Body of pancreas (tissue), 4 donors: ENCODE measurements around the gene DMD. TPM values are rescaled to one million over a fixed set of nuclear protein-coding genes. Genes with fewer than 3 reads are reported as not detected.

Experiments
- ATAC-seq: fragments of 150-250 bp; one replicate; pipeline ENCODE4 v1.9.1; 2016
- DNase-seq, 4 donors: peaks; one replicate each; pipeline ENCODE4 v3.0.0-alpha.2; 2019
- H3K27ac ChIP-seq, 4 donors: fragments of 200-600 bp; sonication (generic); 1 replicate in 3 of 4; 2 replicates in 1 of 4; pipeline versions ENCODE4 v1.5.1 to v1.6.1; 2016 to 2019; ENCODE audit warnings: mild to moderate bottlenecking in 1 of 4, mixed read lengths in 1 of 4, moderate library complexity in 1 of 4
- H3K27me3 ChIP-seq, 2 donors: fragments of 200-600 bp; sonication (generic); one replicate each; pipeline ENCODE4 v1.6.0; 2016; ENCODE audit warnings: mild to moderate bottlenecking in 1 of 2
- H3K36me3 ChIP-seq, 2 donors: fragments of 200-600 bp; sonication (generic); replicated peaks in 1 of 2; 2 replicates each; pipeline ENCODE4 v1.5.1; 2016; ENCODE audit warnings: low read depth in 2 of 2; ENCODE audit not compliant: insufficient read depth in 1 of 2
- H3K4me1 ChIP-seq: fragments of 200-600 bp; sonication (generic); one replicate; pipeline ENCODE4 v1.6.0; 2016
- H3K4me3 ChIP-seq, 2 donors: fragments of 200-600 bp; sonication (generic); 1 replicate in 1 of 2; 2 replicates in 1 of 2; pipeline ENCODE4 v1.5.1; 2016 to 2019
- H3K9me3 ChIP-seq, 3 donors: fragments of 200-600 bp; sonication (generic); 1 replicate in 2 of 3; 2 replicates in 1 of 3; pipeline ENCODE4 v1.5.1; 2016
- POLR2A ChIP-seq, 3 donors: fragments of 450-650 bp; IDR thresholded peaks; one replicate each; pipeline ENCODE4 v1.6.1; 2016; ENCODE audit warnings: antibody characterized with exemption in 3 of 3, mild to moderate bottlenecking in 2 of 3
- WGBS, 2 donors: methylation state at CpG; one replicate each; pipeline ENCODE4 v1.1.5; 2017; 5-methylcytosine and 5-hydroxymethylcytosine counted together
- intact Hi-C: fragments of 100-400 bp; cut with DNase I; formaldehyde crosslinking; loops from one replicate; pipeline ENCODE4 v1.15.1; 2023
- total RNA-seq, 2 donors: library from RNA; depleted of rRNA; stranded (reverse); fragments of >200 nt; gene quantifications; one replicate each; pipeline ENCODE4 v1.1.0, GENCODE V29; 2016
- TF ChIP-seq, protein P1 (sequence below), 7 experiments: fragments of 450-650 bp in 4 of 7; fragments of 200-600 bp in 3 of 7; sonication (generic) in 3 of 7; IDR thresholded peaks; one replicate each; pipeline ENCODE4 v1.5.1; 2016 to 2019; ENCODE audit warnings: antibody characterized with exemption in 7 of 7

The DMD gene
- total RNA-seq, 2 donors from 2014 or later: 28.5 to 38.6 TPM

DNA sequence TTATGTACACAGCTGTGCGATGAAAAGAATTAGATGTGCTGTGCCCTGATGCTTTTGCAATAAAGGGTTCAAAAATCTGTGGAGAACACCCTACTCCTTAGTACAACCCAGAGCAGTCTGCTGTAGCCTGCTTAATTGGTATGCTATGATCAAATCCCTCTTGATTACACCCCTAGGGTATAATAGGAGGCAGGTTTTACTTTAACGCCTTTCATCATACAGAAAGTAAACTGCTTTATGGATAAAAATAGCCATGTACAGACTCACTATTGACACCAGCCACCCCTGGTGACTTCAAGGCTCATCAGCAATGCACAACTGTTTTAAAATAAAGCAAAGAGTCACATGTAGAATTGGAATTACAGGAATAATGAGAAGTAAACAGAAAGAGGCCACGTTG is 315.3 kb downstream of the DMD start:
- no peaks in the 10 kb centered on the region for H3K9me3 ChIP-seq
- no peaks in the 10 kb centered on the region for H3K27me3 ChIP-seq
- ATAC-seq (no peak), DNase-seq (no peak)
- H3K4me3 ChIP-seq: no peak overlapping the region
- intact Hi-C loops: no loop called here
- no peaks in the 10 kb centered on the region for H3K4me1 ChIP-seq
- TF ChIP-seq, protein P1, sequence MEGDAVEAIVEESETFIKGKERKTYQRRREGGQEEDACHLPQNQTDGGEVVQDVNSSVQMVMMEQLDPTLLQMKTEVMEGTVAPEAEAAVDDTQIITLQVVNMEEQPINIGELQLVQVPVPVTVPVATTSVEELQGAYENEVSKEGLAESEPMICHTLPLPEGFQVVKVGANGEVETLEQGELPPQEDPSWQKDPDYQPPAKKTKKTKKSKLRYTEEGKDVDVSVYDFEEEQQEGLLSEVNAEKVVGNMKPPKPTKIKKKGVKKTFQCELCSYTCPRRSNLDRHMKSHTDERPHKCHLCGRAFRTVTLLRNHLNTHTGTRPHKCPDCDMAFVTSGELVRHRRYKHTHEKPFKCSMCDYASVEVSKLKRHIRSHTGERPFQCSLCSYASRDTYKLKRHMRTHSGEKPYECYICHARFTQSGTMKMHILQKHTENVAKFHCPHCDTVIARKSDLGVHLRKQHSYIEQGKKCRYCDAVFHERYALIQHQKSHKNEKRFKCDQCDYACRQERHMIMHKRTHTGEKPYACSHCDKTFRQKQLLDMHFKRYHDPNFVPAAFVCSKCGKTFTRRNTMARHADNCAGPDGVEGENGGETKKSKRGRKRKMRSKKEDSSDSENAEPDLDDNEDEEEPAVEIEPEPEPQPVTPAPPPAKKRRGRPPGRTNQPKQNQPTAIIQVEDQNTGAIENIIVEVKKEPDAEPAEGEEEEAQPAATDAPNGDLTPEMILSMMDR (IDR thresholded peaks at IDR 0.05): no peak
- no peak for TF ChIP-seq POLR2A (IDR thresholded peaks at IDR 0.05)
- WGBS, 2 donors: 54 to 60% methylated on average over 3 of the region's 3 CpGs
- H3K36me3 ChIP-seq: no peaks in the 10 kb centered on the region
- no peak overlapping the region for H3K27ac ChIP-seq

- Histone ChIP-seq H3K27ac (no peak overlapping the region), H3K27me3 (no peaks in the 10 kb centered on the region), H3K9me3 (no peaks in the 10 kb centered on the region), H3K4me1 (no peaks in the 10 kb centered on the region), H3K4me3 (no peak overlapping the region), H3K36me3 (no peaks in the 10 kb centered on the region)
- ATAC-seq (no peak), DNase-seq (no peak)
- intact Hi-C loops: no loop called here
- TF ChIP-seq, protein P1 (IDR thresholded peaks at IDR 0.05): no peak
- no peak for TF ChIP-seq POLR2A (IDR thresholded peaks at IDR 0.05)
- WGBS, 2 donors: 82 to 85% methylated on average over 7 of the region's 7 CpGs
Observed at GRCh38 chrX:32894679-32895078, 316.7 kb downstream of the DMD start.

- TF ChIP-seq, protein P1 (IDR thresholded peaks at IDR 0.05): no peak
- ATAC-seq: no peak
- Histone ChIP-seq H3K36me3 (no peaks in the 10 kb centered on the region), H3K27ac (no peak overlapping the region), H3K4me3 (no peak overlapping the region), H3K4me1 (no peaks in the 10 kb centered on the region), H3K9me3 (no peaks in the 10 kb centered on the region), H3K27me3 (no peaks in the 10 kb centered on the region)
- intact Hi-C loops: no loop called here
- 54 to 85% methylated on average over 3 to 5 of the region's 5 CpGs for WGBS, 2 donors
- no peak for DNase-seq
Observed at GRCh38 chrX:32893751-32894150, 317.6 kb downstream of the DMD start.

GRCh38 chrX:32877592-32877991 is 333.8 kb downstream of the DMD start:
- Histone ChIP-seq H3K9me3 (no peaks in the 10 kb centered on the region), H3K36me3 (no peaks in the 10 kb centered on the region), H3K27ac (no peak overlapping the region), H3K27me3 (no peaks in the 10 kb centered on the region), H3K4me3 (no peak overlapping the region), H3K4me1 (no peaks in the 10 kb centered on the region)
- ATAC-seq: no peak
- WGBS, 2 donors: 82 to 84% methylated on average over 3 of the region's 3 CpGs
- intact Hi-C loops: no loop called here
- no peak for DNase-seq
- no peak for TF ChIP-seq POLR2A (IDR thresholded peaks at IDR 0.05)

GRCh38 chrX:32874839-32875238 is 336.5 kb downstream of the DMD start:
- Histone ChIP-seq H3K4me3 (no peak overlapping the region), H3K36me3 (no peaks in the 10 kb centered on the region), H3K9me3 (no peaks in the 10 kb centered on the region), H3K27me3 (no peaks in the 10 kb centered on the region), H3K4me1 (no peaks in the 10 kb centered on the region), H3K27ac (no peak overlapping the region)
- 56 to 65% methylated on average over 4 of the region's 4 CpGs for WGBS, 2 donors
- no peak for TF ChIP-seq POLR2A (IDR thresholded peaks at IDR 0.05)
- TF ChIP-seq, protein P1 (IDR thresholded peaks at IDR 0.05): no peak
- intact Hi-C loops: no loop called here
- ATAC-seq (no peak), DNase-seq (no peak)
